NT2/D1 (cell line): Measurements from ENCODE around the gene CDO1.

Experiments
- SUZ12 ChIP-seq: IDR thresholded peaks from 2 replicates; pipeline ENCODE4 v1.6.1; 2011; ENCODE audit not compliant: insufficient read length, insufficient read depth; ENCODE audit errors: extremely low read depth
- YY1 ChIP-seq: IDR thresholded peaks from 2 replicates; pipeline ENCODE4 v1.6.1; 2011; ENCODE audit not compliant: insufficient read length, insufficient read depth
- ZNF274 ChIP-seq: IDR thresholded peaks from 2 replicates; pipeline ENCODE4 v1.6.1; 2011; ENCODE audit warnings: mild to moderate bottlenecking, low read depth, low read length

GRCh38 chr5:115812372-115812771 is 4.1 kb downstream of the CDO1 start:
- TF ChIP-seq SUZ12: no peak
- no peak for TF ChIP-seq YY1
- no peak for TF ChIP-seq ZNF274
